Measurements from ENCODE around the gene AOPEP.

Gene AOPEP, protein sequence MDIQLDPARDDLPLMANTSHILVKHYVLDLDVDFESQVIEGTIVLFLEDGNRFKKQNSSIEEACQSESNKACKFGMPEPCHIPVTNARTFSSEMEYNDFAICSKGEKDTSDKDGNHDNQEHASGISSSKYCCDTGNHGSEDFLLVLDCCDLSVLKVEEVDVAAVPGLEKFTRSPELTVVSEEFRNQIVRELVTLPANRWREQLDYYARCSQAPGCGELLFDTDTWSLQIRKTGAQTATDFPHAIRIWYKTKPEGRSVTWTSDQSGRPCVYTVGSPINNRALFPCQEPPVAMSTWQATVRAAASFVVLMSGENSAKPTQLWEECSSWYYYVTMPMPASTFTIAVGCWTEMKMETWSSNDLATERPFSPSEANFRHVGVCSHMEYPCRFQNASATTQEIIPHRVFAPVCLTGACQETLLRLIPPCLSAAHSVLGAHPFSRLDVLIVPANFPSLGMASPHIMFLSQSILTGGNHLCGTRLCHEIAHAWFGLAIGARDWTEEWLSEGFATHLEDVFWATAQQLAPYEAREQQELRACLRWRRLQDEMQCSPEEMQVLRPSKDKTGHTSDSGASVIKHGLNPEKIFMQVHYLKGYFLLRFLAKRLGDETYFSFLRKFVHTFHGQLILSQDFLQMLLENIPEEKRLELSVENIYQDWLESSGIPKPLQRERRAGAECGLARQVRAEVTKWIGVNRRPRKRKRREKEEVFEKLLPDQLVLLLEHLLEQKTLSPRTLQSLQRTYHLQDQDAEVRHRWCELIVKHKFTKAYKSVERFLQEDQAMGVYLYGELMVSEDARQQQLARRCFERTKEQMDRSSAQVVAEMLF

DNA sequence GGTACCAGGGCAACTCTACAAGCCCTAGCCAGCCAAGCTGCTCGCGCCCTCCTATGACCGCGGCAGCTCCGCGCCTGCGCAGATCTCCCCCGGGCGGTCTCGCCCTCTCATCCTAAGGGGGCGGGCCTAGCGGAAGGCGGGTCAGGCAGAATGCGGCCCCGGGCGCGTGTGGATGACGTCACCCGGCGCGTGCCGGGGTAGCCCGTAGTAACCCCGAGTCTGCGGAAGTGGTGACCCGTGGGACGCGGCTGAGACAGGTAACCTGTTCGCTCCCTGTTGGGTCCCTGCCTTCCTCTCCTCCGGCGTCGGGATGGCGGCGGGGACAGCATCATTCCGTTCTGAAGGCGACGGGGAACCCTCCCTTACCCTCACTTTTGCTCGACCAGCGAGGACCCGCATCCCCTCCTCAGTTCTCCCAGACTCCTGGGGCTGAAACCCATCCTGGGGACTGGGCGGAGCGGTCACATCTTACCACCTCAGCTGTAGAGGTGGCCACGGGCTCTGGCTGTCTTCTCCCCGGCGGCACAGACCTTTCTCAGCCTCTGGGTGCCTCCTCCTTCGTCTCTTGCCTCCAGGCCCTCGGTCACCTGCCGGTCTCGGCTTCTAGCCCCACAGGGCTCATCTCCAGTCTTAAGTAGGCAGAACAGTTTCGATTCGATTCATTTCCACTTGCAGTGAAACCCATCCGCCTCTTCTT, at the start of gene AOPEP:
TSS of gene AOPEP (plus strand) at position 205 of the 697 bp plus-strand sequence. CDS start 33,085 bp downstream, outside the sequence.
- peak; percentile 94 for DNase-seq

DNA sequence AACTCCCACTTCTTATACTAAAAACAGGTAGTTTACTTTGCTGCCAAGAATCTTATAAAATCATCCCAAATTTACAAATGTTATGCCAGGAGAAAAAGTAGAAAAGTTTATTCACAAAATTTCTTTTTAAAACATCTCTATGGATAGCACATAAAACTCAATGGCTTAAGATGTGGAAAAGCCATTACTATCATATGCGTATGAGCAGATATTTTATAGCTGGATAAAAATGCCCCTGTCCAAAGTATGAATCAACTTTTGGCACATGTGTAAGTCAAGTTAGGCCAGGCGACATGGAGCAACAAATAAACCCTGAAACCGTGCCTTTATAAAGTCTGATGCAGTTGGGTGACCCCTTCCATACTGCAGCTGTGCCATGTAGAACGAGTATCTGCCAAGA, 48.6 kb upstream of the AOPEP start:
- no peak for DNase-seq

DNA sequence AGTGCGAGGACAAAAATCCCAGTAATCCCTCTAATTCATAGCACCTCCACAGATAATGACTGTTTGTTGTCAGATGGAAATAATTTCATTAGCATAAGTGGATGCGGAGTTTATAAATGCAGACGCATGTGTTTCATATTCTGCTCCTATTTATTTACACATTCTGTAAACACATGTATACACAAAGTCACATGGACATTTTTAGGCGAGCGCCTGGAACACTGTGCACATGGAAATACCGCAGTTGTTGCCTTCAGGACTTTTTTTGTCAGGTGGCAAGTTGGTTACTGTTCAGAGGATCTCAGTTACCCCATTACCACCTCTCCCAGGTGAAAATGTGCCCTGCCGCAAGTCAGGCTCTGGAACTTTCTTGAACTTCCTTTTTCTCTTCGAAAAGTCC, 46.9 kb upstream of the AOPEP start:
- no peak for DNase-seq

DNA sequence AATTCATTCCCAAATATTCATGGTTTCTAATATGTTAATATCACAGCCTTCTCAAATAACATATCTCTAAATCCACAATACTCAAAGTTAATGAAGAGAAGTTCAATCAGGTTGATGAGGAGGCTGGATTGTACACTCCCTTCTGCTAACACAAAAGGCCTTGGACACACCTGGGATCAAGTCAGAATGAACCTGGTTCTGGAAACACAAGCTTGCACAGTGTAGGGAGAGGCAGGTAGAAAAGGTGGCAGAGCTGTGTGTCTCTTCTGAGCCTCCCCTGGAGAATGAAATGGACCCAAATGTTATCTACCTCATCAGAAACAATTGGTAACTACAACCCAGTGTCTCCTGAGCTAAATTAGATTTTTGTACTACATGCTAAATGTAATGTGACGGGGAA, 46.5 kb upstream of the AOPEP start:
- no peak for DNase-seq

DNA sequence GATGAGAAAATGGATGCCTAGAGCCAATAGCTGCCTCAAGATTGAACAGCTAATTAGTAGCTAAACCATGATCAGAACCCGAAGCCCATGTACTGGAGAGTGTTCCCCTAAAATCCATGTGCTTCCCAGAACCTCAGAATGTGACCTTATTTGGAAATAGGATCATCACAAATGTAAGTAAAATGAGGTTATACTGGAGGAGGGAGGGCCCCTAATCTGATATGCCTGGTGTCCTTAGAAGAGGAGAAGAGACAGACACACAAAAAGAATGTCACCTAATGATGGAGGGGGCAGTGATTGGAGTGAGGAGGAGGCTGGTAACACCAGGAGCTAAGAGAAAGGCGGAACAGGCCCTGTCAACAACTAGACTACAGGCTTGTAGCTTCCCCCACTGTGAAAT, 45.9 kb upstream of the AOPEP start:
- no peak for DNase-seq

DNA sequence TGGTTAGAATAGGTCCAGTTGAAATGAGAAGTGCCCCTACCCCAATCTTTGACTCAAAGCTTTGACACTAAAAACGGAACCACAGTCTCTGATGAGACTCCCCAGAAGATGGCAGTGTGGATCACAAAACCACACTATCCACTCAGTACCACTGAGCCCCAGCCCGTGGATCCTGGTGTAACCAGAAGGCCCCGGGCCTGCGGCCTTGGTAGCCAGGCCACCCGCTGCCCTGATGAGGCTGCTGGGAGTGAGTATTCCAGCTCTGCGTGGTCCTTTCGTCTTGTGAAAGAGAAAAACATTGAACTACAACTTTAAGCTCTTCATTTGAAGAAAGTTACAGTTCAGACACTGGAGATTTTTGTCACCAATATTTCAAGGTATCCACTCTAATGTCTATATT, 45.0 kb upstream of the AOPEP start:
- DNase-seq, result peak; percentile 54

DNA sequence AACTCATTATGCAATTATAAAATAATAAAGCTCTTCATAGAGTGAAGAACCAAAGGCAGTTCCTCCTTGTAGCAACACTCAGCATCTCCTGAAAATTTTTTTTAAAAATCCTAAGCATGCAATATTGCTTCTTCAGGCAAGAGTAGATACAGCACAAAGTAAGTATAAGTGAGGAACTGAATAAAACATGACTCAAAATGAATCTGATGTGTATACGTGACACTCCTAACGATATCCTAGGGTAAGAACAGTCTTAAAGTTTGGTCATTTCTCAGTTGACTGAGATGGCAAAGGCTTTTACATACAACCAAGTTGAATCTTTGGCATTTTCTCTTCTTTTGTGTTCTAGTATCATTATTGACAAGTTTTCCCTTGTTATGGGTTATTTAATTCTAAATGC, 41.1 kb upstream of the AOPEP start:
- no peak for DNase-seq

DNA sequence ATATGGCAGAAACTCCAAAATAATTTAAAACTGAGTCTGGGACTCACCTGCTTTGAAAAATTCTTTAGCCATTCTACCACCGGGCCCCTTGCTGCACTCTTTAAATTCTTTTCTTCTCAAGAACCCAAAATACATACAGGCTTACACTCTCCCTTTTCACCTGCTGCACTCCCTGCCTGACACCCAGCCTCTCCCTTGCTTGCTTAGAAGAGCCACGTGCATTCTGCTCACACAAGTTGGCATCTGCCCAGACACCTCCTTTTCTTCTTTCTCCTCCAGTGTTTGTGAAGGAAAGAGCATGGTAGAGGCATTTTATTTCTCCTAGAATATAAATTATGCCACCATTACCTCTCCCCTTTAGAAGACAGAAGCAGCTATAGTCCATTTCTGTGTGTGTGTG, 39.0 kb upstream of the AOPEP start:
- DNase-seq, result no peak

DNA sequence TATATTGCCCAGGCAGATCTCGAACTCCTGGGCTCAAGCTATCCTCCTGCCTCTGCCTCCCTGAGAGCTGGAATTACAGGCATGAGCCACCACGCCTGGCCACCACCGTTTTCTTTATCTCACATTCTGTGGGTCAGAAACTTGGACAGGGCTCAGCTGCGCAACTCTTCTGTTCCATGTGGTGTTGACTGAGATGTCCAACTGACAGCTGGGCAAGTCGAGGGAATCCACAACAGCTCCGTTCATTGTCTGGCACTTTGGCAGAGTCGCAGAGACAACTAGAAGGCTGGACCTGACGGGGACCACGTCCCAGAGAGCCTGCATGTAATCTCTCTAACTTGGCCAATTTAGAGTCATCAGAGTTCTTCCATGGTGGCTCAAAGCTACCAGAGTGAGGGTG, 36.2 kb upstream of the AOPEP start:
- DNase-seq, result no peak

DNA sequence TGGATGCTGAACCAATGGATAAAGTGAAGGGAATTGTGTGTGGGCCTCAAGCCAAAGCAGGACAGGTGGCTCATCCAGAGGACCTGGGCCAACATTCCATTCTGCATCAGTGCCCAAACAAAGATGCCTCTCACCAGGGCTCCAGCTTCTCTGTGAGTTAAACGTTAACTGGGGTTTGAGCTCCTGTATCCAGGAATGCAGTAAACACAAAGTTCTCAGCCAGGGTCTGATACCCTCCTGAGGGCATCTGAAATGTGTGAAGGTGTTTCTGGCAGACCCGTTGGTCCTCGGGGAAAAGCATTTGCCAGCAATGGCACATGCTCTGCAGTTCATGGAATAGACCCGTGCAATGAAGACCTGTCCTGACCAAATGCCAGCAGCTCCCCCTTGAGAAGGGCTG, 33.9 kb upstream of the AOPEP start:
- no peak for DNase-seq

DNA sequence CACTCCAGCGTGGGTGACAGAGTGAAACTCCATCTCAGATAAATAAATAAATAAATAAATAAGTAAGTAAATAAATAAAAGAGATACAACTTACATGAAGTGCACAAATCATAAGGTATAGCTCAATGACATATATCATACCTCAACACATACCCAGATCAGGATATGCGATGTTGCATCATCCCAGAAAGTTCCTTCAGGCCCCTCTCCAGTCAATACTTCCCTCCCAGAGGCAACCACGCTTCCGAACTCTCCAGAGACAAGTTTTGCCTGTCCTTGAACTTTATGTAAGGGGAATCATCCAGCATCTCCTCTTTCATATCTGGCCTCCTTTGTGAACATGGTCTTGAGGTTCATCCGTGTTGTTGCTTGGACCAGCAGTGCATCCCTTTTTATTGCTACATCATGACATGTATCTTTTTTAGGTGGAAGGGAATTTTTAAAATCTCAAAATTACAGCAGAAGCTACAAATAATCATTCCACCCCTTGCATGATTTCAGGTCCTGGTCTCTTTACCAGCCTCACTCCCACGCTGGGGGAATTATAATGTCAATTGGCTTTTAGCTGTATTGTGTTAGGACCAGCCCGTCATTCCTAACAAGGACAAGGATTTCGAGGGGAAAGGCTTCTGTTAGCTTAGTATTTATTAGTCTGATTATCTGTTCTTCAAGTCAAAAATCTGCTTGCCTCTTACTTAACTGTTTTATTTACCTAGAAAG, 32.9 kb upstream of the AOPEP start:
- no peak for DNase-seq

DNA sequence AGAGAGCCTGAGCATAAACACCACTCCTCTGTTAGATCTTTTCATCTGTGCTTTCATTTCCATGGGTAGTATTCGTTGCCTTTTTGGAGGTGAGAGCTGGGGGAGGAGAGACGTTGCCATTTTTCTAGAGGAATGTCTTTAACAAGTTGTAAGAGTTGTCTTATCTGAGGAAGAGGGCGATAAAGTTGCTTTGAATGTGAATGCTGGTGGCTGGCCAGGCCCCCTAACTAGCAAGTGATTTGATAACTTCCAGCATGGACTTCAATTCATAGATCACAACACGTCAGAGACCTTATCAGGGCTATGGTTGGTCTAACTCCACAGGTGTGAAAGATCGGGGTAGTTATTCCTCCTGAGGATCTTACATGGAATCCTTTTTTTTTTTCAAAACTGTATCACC, 30.0 kb upstream of the AOPEP start:
- DNase-seq, result no peak

DNA sequence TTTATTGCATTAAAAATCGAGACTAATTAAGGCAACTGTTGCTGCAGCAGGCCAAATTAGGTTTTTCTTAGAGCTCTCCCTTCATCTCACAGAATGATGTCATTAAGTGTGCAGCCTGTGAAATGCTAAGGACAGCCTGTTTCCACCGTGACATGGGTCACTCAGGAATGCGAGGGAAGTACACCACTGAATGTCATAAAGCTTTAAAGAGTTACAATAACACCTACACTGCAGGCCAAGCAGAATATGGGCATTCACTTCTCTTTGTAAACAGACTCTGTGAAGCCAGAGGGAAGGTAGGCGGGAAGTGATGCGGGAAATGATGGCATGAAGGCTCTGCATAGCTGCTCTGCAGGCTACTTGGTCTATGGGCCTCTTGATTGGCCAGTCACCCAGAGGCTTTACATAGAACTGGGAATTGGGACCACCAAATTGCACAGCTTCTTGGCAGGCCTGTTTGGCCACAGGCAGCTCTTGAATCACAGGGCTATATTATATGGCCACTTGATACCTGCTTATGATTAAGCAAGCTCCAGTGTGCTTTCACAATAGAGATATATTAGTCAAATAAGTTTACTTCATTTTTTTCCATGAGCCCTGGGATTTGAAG, 28.4 kb upstream of the AOPEP start:
- no peak for DNase-seq

DNA sequence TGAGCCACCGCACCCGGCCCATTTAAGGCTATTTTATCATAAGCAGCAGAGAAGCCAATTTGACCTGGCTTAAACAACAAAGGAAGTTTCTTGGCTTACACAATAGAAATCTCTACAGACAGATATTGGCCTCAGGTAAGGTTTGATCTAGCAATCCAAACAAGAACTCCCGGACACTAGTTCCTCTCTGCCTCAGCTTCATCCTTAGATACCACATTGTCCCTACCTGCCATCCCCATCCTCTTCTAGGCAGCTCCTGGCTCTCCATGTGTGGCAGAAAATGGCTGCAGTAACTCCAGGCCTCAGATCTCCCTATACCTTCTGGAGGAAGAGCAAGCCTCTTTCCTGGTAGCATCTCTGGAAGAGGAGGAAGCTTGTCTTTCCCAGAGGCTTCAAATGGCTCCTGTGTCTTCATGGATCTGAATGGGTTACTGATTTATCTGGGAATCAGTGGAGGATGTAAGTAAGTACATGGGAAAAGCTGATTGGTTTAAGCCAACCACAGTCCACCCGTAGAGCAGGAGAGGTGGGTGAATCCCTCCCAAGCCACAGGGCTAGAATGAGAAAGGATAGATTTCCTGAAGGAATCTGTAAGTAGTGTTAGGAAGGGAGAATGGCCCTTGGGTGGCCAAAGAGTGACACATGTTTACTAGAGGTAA, 26.7 kb upstream of the AOPEP start:
- no peak for DNase-seq

DNA sequence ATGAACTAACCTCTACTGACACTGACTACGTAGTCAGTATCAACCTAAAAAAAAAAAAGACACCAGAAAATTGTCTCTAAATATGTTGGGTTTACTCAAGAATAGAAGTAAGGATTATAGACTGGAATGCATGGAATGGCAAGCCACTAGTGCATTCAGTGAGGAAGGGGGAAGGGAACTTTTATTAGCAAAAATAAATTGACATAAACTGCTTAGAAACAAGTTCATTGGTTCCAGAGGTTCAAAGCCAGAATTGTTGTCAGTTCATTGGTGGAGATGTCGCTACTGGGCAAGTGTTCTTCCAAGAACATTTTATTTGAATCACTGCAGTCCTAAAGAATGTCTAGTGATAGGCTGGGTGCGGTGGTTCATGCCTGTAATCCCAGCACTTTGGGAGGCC, 26.1 kb upstream of the AOPEP start:
- no peak for DNase-seq

DNA sequence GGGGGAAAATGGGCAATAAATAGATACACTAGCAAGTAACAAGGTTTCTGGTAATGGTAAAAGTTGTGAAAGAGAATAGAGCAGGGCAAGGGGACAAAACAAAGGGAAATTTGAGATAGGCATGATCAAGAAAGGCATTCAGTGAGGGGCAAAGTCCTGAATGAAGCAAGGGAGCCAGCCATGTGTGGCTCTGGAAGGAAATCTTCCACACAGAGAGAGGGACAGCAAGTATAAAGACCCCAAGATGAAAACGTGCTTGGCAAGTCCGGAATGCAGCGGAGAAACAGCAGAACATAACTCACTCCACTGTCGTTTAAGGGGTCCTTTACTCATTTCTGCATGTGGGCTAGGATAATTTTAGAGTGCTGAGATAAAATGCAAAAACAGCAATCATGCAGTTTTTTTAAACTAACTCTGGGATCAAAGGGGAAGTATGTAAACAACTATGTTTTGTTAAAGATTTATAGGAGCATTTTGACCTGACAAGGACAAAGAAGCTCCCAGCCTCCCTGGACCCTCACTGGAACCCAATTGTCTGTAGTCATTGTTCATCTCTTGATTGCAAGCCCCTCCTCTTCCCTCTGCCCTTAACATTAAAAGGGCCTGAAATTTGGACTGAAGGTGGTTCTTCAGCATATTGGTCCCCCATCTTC, 22.9 kb upstream of the AOPEP start:
- DNase-seq, result no peak

DNA sequence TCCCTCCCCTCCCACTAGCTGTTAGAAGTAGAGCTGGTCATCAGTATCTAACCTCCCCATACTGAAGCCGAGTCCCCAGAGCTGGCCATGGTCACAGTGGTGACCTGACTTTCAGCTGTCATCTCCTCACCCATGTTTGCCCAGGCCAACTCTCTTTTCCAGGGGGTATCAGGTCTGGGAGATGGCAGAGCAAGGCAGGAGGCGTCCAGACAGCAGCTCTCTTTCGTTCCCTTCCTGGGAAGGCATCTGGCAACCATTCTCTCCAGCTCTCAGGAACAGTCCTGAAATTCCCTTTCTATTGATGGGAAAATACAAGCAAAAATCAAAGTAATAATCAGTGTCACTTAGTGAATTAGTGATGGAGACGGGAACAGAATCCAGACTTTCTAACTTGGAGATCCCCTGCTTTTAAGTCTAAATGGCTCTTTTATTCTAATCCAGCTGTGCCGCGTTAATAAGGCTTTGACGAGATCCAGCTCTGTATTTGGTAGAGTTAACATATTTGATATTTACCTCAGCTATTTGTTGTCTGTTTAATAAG, 21.3 kb upstream of the AOPEP start:
- no peak for DNase-seq

DNA sequence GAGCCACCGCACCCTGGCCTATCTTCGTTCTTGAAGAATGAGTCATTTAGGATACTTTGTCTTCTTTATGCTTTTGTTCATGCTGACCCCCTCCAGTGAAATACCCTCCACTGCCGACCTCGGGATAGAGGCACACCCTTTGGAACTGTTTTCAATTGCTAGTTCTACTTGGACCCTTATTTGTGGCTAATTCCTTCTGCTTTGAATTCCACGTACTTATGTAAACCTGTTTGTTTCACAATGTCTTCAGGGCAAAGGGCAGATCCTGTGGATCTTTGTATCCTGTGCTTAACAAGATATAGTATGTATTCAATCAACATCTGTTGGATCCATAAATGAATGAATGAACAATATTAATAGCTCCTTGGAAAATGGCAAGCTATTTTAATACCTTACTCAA, 19.6 kb upstream of the AOPEP start:
- no peak for DNase-seq

DNA sequence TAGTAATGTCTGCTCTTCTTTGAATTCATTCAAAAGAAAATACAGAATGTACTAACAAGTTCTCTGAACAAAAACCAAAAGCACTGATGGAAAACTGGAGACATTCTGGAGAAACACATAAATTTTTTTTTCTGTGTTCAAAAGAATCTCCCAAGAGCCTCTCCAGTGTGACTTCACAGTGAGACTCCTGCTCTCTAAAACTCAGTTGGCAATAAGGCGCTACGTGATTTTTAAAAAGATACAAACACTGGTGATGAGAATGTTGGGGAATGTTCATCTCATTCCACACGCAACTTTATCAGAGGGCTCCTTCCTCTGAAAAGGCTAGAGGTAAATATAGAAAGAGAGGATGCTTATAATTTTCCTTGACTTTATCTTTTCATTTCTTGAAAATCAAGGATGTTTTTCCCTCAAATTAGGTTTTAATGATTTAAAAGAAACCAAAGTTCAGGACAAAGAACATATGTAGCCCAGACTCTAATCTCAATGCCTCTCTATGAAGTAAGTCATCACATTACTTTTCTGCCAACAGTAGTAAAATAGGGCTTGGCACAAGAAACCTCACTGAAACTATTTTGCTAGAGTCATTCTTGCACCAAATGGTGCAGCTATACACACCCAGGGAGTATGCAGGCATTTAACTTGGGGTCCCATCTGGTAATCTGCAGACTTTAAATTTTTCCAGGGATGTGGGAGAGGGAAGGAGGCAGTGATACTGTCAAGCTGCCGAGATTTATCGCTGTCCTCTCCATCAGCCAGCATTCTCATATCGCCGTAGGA, 12.9 kb upstream of the AOPEP start:
- DNase-seq, result no peak

DNA sequence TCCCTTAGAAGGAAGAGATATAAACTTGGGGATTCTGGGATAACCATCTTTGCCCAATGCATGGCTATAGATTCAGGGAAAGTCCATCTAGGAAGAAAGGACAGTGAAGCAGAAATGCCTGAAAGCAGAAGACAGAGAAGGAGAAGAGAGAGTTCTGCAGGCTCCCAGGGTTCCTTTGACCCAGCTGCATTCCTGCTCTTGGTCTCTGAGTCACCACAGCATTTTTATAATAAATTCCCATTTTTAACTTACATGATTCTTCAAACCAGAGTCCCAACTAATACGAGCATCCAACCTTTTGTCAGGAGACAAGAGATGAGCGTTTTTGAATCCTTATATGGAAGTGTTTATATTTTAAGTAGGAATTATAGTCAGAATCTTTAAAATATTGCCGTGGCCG, 12.0 kb upstream of the AOPEP start:
- no peak for DNase-seq

Measured in MV-4-11 (cell line).